ENCODE measurements around the gene ABCB6. TPM values are rescaled to one million over a fixed set of nuclear protein-coding genes. Genes with fewer than 3 reads are reported as not detected.

Gene ABCB6
- total and polyA plus RNA-seq, 2 of the 8 experiments (the other 6 are each of a cell fraction or from before 2014, with no cell fraction given): 44.9 to 50.6 TPM

DNA sequence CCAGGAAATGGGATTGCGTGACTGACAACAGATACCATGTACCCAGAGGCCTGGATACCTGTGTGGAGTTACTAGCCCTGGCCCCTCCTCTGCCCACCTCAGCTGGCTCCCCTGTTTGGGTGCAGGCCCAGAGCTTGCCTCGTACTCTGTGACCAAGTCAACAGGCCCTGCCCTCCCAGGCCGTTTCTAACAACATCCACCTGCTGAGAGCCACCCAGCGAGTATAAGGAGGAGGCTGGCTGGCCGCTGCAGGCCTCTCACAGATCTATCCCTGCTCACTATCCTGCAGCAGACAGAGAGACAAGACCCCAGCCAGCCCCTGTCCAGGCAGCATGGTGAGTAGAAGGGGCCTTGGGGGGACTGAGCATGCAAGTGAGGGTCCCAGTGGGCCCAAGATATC is 47.5 kb upstream of the ABCB6 start:
- Histone ChIP-seq H3K79me1 (ENCODE audit: low read depth, low read length) (no peaks in the 10 kb centered on the region), H3K4me2 (ENCODE audit: insufficient read depth in 1 of 2, low read depth in 2 of 2, low read length in 2 of 2) (no peak overlapping the region), H3K4me1 (replicated peaks in 1 of 4; ENCODE audit: control insufficient read depth in 3 of 4, insufficient read depth in 4 of 4, low read length in 3 of 4) (no peaks in the 10 kb centered on the region), H3K56ac (replicated peaks; ENCODE audit: insufficient read length, low read depth, low read length) (no peak overlapping the region), H3K9ac (replicated peaks in 1 of 4; ENCODE audit: extremely low read depth in 1 of 4, low read depth in 3 of 4, low read length in 3 of 4) (no peak overlapping the region), H3K14ac (ENCODE audit: insufficient read length) (no peak overlapping the region), H2BK120ac (replicated peaks; ENCODE audit: low read depth, low read length) (no peak overlapping the region), H4K20me1 (replicated peaks in 1 of 2; ENCODE audit: control insufficient read depth in 1 of 2, insufficient read depth in 2 of 2, low read length in 2 of 2) (no peaks in the 10 kb centered on the region), H2AK5ac (ENCODE audit: low read depth, low read length) (no peak overlapping the region), H3K27ac (ENCODE audit: low read depth, low read length) (no peak overlapping the region), H2BK12ac (ENCODE audit: low read depth, low read length) (no peak overlapping the region), H3K27me3 (replicated peaks in 1 of 4; ENCODE audit: control insufficient read depth in 3 of 4, extremely low read depth in 1 of 4, insufficient read depth in 3 of 4, low read length in 3 of 4) (peaks cover 0 to 4% (median 2%) of the 10 kb centered on the region in 4 experiments; a peak in 3 of 7 replicates), H4K8ac (ENCODE audit: extremely low read depth, insufficient read depth, low read length) (no peak overlapping the region), H3K23ac (ENCODE audit: insufficient read length) (no peak overlapping the region), H4K91ac (replicated peaks; ENCODE audit: insufficient read length, low read length) (no peak overlapping the region), H2BK20ac (ENCODE audit: low read length) (no peak overlapping the region), H3K4ac (replicated peaks; ENCODE audit: insufficient read length, low read depth, low read length) (no peak overlapping the region), H4K5ac (ENCODE audit: insufficient read length, low read depth, low read length) (no peak overlapping the region), H3K4me3 (ENCODE audit: extremely low read depth in 1 of 4, insufficient read depth in 2 of 4, low read depth in 3 of 4, low read length in 4 of 4) (no peak overlapping the region), H3K23me2 (ENCODE audit: low read depth, low read length) (no peaks in the 10 kb centered on the region), H2BK5ac (ENCODE audit: low read depth, low read length) (no peak overlapping the region), H3K18ac (ENCODE audit: extremely low read depth, low read length) (no peak overlapping the region), H2AFZ (ENCODE audit: low read length) (no peak overlapping the region), H3K79me2 (ENCODE audit: control insufficient read depth in 1 of 2, insufficient read depth in 2 of 2, low read length in 2 of 2) (no peaks in the 10 kb centered on the region), H2BK15ac (ENCODE audit: low read length) (no peak overlapping the region), H3K36me3 (ENCODE audit: control insufficient read depth in 2 of 4, insufficient read depth in 4 of 4, low read length in 3 of 4) (no peaks in the 10 kb centered on the region), H3K9me3 (ENCODE audit: insufficient read depth in 2 of 2, low read depth in 1 of 2, low read length in 1 of 2) (no peaks in the 10 kb centered on the region)
- CTCF ChIA-PET (ENCODE audit: partially characterized antibody): interaction anchor here (0.9 to 4.9 kb wide), 5 partner anchors 11 to 107 kb away, joined by 3 to 25 read pairs (median 3); partner anchors contain the start of gene DNAJB2
- POLR2A ChIA-PET (ENCODE audit: partially characterized antibody): no interaction called here
- no peak for DNase-seq (ENCODE audit: low read depth in 1 of 2, low spot score in 2 of 2)
- WGBS, 2 experiments (ENCODE audit: extremely low coverage in 1 of 2, insufficient coverage in 1 of 2, insufficient read length in 1 of 2, insufficient replicate concordance in 2 of 2, low coverage in 1 of 2, low lambda C conversion rate in 2 of 2, missing lambda C conversion rate in 1 of 2): 71% methylated on average over 5 of the region's 5 CpGs; no CpG with 5 or more reads in 1 of the 2 experiments
- no peak for FAIRE-seq
- TF ChIP-seq SAP30 (IDR thresholded peaks at IDR 0.05; ENCODE audit: insufficient read depth, insufficient replicate concordance, low read length): no peak
- TF ChIP-seq KDM4A (IDR thresholded peaks at IDR 0.05; ENCODE audit: low read depth, low read length, severe bottlenecking): no peak
- no peak for TF ChIP-seq BRCA1 (IDR thresholded peaks at IDR 0.05; ENCODE audit: low read depth, low read length)
- no peak for TF ChIP-seq RFX5 (IDR thresholded peaks at IDR 0.05; ENCODE audit: borderline replicate concordance, low read depth, low read length)
- TF ChIP-seq EP300 (IDR thresholded peaks at IDR 0.05; ENCODE audit: borderline replicate concordance in 1 of 2, low read depth in 2 of 2, low read length in 2 of 2): no peak
- no peak for TF ChIP-seq SIX5 (IDR thresholded peaks at IDR 0.05; ENCODE audit: low read depth, low read length)
- TF ChIP-seq NANOG (IDR thresholded peaks at IDR 0.05; ENCODE audit: insufficient read depth, low read depth, low read length, poor library complexity, severe bottlenecking): no peak

Data from H1 (cell line).